Posterior vena cava (tissue), 2 donors: Measurements from ENCODE around the gene ITGB1BP2. TPM values are rescaled to one million over a fixed set of nuclear protein-coding genes. Genes with fewer than 3 reads are reported as not detected.
"Not testable (repeated sequence)": the region's sequence is repeated elsewhere in the genome, so short reads cannot be mapped to it uniquely, and the experiment has no call there.

Experiments used
- DNase-seq: peaks from one replicate; pipeline ENCODE4 v3.0.0-alpha.2; 2020; ENCODE audit warnings: low spot score
- intact Hi-C, 2 donors: fragments of 100-400 bp; cut with DNase I; formaldehyde crosslinking; loops; one replicate each; pipeline versions ENCODE4 v1.14.1 to v1.14.2; 2022 to 2023
- total RNA-seq, 2 donors: library from RNA; stranded (reverse); fragmentation: NEBNext Ultra II Directional; extraction: Animal tissue kit (Norgen Biotek cat#: 25700); gene quantifications; one replicate each; pipeline ENCODE4 v1.2.1, GENCODE V29; 2021
- donor health status: DM: yes; HTN: yes; CAD: no.
- donor health status: DM: yes; HTN: yes; CAD: no.

ITGB1BP2 gene
- total RNA-seq, 2 donors from 2014 or later = 9.3 to 13.0 TPM

DNA sequence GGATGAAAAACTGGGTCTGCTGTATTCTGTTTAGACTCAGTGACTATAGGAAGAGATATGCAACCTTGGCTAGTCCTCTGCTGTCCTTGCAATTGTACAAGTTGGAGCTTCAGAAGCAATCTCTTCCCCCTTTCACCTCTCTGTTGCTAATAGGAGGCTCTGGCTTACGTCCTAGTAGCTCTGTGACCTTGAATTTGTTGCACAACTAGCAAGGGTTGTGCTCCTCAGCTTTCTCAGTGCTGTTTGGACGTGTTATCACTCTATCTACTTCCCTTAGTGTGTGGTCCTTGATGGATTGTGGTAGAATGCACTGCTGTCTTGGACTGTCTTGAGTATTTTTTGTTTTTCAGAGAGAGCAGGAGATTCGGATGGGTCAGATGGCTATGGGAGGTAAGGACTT, 3.4 kb upstream of the ITGB1BP2 start:
- intact Hi-C loops = no loop called here

DNA sequence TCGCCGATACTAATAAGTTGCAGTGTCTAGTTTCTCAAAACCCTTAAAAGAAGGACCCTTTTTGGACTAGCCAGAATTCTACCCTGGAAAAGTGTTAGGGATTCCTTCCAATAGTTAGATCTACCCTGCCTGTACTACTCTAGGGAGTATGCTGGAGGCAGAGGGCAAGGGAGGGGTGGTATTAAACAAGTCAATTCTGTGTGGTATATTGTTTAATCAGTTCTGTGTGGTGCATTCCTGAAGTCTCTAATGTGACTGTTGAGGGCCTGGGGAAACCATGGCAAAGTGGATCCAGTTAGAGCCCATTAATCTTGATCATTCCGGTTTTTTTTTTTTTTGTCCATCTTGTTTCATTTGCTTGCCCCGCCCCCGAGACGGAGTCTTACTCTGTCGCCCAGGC, 1.5 kb upstream of the ITGB1BP2 start:
- intact Hi-C loops, DNase-seq: not testable (repeated sequence)

More for the DNA sequence above, 3.4 kb upstream of the ITGB1BP2 start:
- no peak for DNase-seq

- intact Hi-C loops, DNase-seq: not testable (repeated sequence)
Observed at GRCh38 chrX:71300495-71300894, 1.1 kb upstream of the ITGB1BP2 start.

- DNase-seq = no peak
- intact Hi-C loops = no loop called here
Observed at GRCh38 chrX:71302461-71303213, 1.1 kb downstream of the ITGB1BP2 start.

DNA sequence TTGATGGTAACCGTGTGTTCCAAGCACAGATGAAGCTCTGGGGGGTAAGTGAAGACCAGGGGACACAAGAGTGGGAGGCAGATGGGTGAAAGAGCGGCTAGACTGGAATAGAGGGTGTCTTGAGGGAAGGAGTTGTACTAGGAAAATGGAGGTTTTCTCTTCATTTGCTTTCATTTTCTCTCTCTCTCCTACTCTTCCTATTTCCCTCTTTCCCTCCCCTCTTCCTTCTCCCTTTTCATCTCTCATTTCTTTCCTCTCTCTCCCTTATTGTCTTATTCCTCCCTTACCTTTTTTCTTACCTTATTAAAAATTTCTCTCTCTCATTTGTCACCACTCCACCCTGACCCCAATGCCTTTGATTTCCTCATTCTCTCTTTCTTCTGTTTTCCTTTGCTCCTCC, 3.0 kb downstream of the ITGB1BP2 start:
- intact Hi-C loops = no loop called here
- DNase-seq = no peak

DNA sequence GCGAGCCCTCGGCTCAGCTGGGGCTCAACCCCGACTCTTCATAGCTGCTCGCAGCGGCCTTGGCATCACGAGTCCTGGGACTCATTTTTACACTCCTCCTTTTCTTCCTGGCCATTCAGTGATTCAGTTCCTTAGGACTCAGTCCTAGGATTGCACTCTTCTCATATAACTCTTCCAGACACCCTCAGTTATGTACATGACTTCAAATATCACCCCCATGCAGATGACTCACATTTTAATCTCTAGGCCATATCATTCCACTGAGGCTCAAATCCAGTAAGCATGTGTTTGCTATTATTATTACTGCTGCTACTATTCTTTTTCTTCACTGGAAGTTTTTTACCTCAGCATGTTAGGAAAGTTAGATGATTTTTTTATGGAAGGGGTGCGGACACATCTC, 14.4 kb downstream of the ITGB1BP2 start:
- intact Hi-C loops = no loop called here
- DNase-seq = no peak

- intact Hi-C loops = not testable (repeated sequence)
Observed at GRCh38 chrX:71316959-71317358, 15.4 kb downstream of the ITGB1BP2 start.

DNA sequence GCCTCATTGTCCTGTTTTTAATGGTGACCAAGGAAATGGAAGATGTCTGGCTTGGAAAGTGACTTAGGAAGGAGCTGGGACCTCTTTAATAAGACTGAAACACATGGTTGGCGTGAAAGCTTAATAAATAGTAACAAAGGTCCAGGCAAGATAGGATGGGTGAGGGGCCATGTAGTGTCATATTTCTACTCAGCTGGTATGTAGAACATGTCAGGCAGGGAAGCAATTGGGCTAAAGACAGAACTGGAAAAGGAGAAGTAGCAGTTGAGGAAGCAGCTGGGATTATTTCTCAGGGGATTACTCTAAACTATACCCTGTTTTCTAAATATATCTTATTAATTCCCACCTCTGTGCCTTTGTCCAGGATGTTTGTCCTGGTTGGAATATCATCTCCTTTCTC, 18.6 kb downstream of the ITGB1BP2 start:
- intact Hi-C loops = no loop called here
- DNase-seq = no peak

More at GRCh38 chrX:71316959-71317358, 15.4 kb downstream of the ITGB1BP2 start:
- DNase-seq = not testable (repeated sequence)

DNA sequence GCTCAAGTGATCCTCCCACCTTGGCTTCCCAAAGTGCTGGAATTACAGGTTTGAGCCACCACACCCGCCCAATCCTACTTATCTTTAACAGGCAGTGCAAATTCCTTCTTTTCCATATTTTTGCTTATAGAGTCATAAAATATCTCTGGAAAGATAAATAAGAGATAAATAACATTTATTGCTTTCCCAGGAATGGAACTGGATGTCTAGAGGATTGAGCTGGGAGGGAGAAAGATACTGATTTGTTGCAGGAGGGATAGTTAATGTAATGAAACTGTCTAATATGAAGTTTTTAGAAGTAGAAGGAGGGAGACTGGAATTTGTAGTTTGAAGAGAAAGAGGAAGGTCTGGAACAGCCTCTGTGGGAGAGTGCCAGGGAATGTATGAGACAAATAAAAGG, 20.2 kb downstream of the ITGB1BP2 start:
- intact Hi-C loops = no loop called here
- DNase-seq = no peak

DNA sequence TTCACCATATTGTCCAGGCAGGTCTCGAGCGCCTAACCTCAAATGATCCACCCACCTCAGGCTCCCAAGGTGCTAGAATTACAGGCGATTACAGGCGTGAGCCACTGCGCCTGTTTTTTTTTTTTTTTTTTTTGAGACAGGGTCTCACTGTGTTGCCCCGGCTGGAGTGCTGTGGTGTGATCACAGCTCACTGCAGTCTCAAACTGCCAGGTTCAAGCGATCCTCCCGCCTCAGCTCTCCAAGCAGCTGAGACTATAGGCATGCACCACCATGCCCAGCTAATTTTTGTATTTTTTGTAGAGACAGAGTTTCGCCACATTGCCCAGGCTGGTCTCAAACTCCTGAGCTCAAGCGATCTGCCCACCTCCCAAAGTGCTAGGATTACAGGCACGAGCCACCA, 22.9 kb downstream of the ITGB1BP2 start:
- intact Hi-C loops, DNase-seq: not testable (repeated sequence)

DNA sequence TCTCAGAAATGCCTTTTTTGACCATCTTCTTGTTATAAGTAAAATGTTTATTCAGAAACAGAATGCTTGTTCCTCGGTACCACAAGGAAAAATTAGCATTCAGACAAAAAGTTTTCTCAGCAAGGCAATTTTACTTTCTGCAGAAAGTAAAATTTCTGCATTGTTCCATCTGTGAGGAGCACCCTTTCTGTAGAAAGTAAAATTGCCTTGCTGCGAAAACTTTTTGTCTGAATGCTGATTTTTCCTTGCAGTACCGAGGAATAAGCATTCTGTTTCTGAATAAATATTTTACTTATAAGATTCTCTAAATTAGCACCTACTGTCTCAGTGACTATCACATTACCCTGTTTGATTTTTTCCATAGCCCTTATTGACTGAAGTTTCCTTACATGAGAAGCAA, 24.8 kb downstream of the ITGB1BP2 start:
- no peak for DNase-seq
- intact Hi-C loops = no loop called here

DNA sequence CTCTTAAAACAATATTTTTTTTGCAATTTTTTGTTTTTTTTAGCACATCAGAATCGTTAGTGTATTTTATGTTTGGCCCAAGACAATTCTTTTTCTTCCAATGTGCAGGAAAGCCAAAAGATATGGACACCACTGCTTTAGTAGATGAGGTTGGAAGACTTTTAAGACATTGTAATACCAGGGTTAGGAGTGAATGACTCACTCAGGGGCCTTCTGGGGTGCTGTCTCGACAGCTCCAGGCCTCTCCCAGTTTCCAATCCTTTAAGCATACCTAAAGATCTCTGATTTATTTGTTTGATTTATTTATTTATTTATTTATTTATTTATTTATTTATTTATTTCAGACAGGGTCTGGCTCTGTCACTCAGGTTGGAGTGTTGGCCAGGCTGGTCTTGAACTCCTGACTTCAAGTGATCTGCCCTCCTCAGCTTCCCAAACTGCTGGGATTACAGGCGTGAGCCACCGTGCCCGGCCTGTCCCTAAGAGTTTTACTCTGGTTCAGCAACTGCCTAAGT, 47.7 kb downstream of the ITGB1BP2 start:
- intact Hi-C loops, DNase-seq: not testable (repeated sequence)

GRCh38 chrX:71349867-71350266, 48.3 kb downstream of the ITGB1BP2 start:
- DNase-seq, intact Hi-C loops: not testable (repeated sequence)

DNA sequence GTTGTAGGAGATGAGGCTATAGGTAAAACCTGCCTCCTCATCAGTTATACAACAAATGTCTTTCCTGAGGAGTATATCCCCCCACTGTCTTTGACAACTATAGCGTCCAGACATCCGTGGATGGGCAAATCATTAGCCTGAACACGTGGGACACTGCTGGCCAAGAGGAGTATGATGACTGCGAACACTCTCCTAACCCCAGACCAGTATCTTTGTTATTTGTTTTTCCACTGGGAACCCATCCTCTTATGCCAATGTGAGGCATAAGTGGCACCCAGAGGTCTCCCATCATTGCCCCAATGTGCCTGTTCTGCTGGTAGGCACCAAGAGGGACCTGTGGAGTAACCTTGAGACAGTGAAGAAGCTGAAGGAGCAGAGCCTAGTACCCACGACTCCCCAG, 50.9 kb downstream of the ITGB1BP2 start:
- intact Hi-C loops, DNase-seq: not testable (repeated sequence)

Other genes with a start within 250 kb of the ITGB1BP2 start
- gene SNX12, start 233.4 kb upstream of the ITGB1BP2 start, total RNA-seq = 10 to 100 TPM; 54.6 to 59.3 TPM
- gene FOXO4, start 205.9 kb upstream of the ITGB1BP2 start, total RNA-seq = 10 to 100 TPM; 21.5 to 26.7 TPM
- not detected for gene CXorf65, start 195.0 kb upstream of the ITGB1BP2 start, total RNA-seq
- 1 to 10 TPM; 2.6 to 4.8 TPM for gene IL2RG, start 190.2 kb upstream of the ITGB1BP2 start, total RNA-seq
- 10 to 100 TPM; 29.2 to 33.0 TPM for gene MED12, start 183.2 kb upstream of the ITGB1BP2 start, total RNA-seq
- 1 to 10 TPM in 1 of 2 donors, under 1 TPM in 1; 0.67 to 2.3 TPM for gene NLGN3, start 156.9 kb upstream of the ITGB1BP2 start, total RNA-seq
- not detected for gene GJB1, start 78.5 kb upstream of the ITGB1BP2 start, total RNA-seq
- 10 to 100 TPM; 12.5 to 16.0 TPM for gene ZMYM3, start 47.6 kb upstream of the ITGB1BP2 start, total RNA-seq
- 100 to 1,000 TPM; 166 to 175 TPM for gene NONO, start 18.1 kb upstream of the ITGB1BP2 start, total RNA-seq
- gene TAF1, start 64.6 kb downstream of the ITGB1BP2 start, total RNA-seq = 10 to 100 TPM; 28.8 to 41.4 TPM
- gene OGT, start 231.4 kb downstream of the ITGB1BP2 start, total RNA-seq = 100 to 1,000 TPM in 1 of 2 donors, 10 to 100 TPM in 1; 93.0 to 104 TPM